Panc1 (cell line): ENCODE results near the gene FGF11. TPM values are rescaled to one million over a fixed set of nuclear protein-coding genes. Genes with fewer than 3 reads are reported as not detected.

Experiments
- ATAC-seq: fragments of 200-7000 bp; cut with Tn5 transposase; 2 replicates; pipeline ENCODE4 v1.9.1; 2020; ENCODE audit warnings: mild to moderate bottlenecking, moderate library complexity
- BruUV-seq: library from RNA; stranded (reverse); fragments of 400-500 nt; replicated peaks from 2 replicates; lab custom pipeline; 2021; lab: Mats Ljungman, UMichigan
- CTCF ChIA-PET: fragments of 300-600 bp; sonication (Branson Sonifier 250); formaldehyde crosslinking; loops from one replicate; lab custom pipeline; 2022; ENCODE audit warnings: antibody characterized with exemption; lab: Charles Lee
- POLR2A ChIA-PET: fragments of 300-600 bp; sonication (Branson Sonifier 250); formaldehyde crosslinking; loops from one replicate; lab custom pipeline; 2022; ENCODE audit warnings: antibody characterized with exemption; lab: Charles Lee
- DNase-seq: peaks from one replicate; pipeline ENCODE4 v3.0.0-alpha.2; 2010; ENCODE audit warnings: low read depth, low spot score
- H3K27ac ChIP-seq: 2 replicates; pipeline ENCODE4 v1.5.1; 2011; ENCODE audit warnings: mild to moderate bottlenecking, low read length, inconsistent platforms
- H3K27me3 ChIP-seq: fragments of 200-500 bp; sonication (Bioruptor generic); 2 replicates; pipeline ENCODE4 v1.6.0; 2014; ENCODE audit warnings: low read length, inconsistent platforms; ENCODE audit not compliant: control insufficient read depth, insufficient read depth
- H3K36me3 ChIP-seq: fragments of 200-500 bp; sonication (Bioruptor generic); 2 replicates; pipeline ENCODE4 v1.5.1; 2014; ENCODE audit warnings: inconsistent platforms, mild to moderate bottlenecking, low read length, moderate library complexity; ENCODE audit not compliant: control insufficient read depth, insufficient read depth
- H3K4me1 ChIP-seq: 2 replicates; pipeline ENCODE4 v1.5.1; 2011; ENCODE audit warnings: inconsistent platforms, mild to moderate bottlenecking, low read length, moderate library complexity; ENCODE audit not compliant: control insufficient read depth, insufficient read depth
- H3K4me3 ChIP-seq, 2 experiments: 2 replicates each; pipeline ENCODE4 v1.5.1; 2011 to 2012; ENCODE audit warnings: low read depth in 2 of 2, low read length in 2 of 2, mild to moderate bottlenecking in 2 of 2, inconsistent platforms in 1 of 2, moderate library complexity in 1 of 2
- H3K9me3 ChIP-seq: fragments of 200-500 bp; sonication (Bioruptor generic); 2 replicates; pipeline ENCODE4 v1.5.1; 2014; ENCODE audit warnings: low read depth, mild to moderate bottlenecking, inconsistent platforms, low read length, moderate library complexity; ENCODE audit not compliant: control insufficient read depth, insufficient read depth
- CTCF ChIP-seq: fragments of 450-650 bp; IDR thresholded peaks from 2 replicates; pipeline ENCODE4 v1.5.1; 2017; ENCODE audit warnings: mild to moderate bottlenecking
- POLR2AphosphoS5 ChIP-seq: IDR thresholded peaks from 2 replicates; pipeline ENCODE4 v1.6.1; 2012; ENCODE audit warnings: mild to moderate bottlenecking, low read depth, low read length, moderate library complexity
- REST ChIP-seq, 2 experiments: IDR thresholded peaks; 2 replicates each; pipeline ENCODE4 v1.6.1; 2011 to 2012; ENCODE audit warnings: low read depth in 2 of 2, control low read depth in 1 of 2, low read length in 1 of 2, mild to moderate bottlenecking in 1 of 2, moderate library complexity in 1 of 2; ENCODE audit not compliant: insufficient read depth in 1 of 2
- SIN3A ChIP-seq: IDR thresholded peaks from 2 replicates; pipeline ENCODE4 v1.6.1; 2012; ENCODE audit warnings: low read depth, mild to moderate bottlenecking, low read length, moderate library complexity, borderline replicate concordance; ENCODE audit not compliant: insufficient read depth
- TCF7L2 ChIP-seq: IDR thresholded peaks from 2 replicates; pipeline ENCODE4 v1.6.1; 2011; ENCODE audit warnings: mild to moderate bottlenecking, low read depth, low read length, inconsistent platforms
- in situ Hi-C: cut with HindIII; loops from 2 replicates; pipeline ENCODE4 v1.10.0; 2016; ENCODE audit warnings: low sequenced_read_pairs, low pct_unique_long_range_greater_than_20kb
- intact Hi-C: fragments of 100-400 bp; cut with micrococcal nuclease; formaldehyde crosslinking; loops from one replicate; pipeline ENCODE4 v1.10.0; 2022; ENCODE audit not compliant: unreplicated experiment
- total RNA-seq: library from RNA; stranded (reverse); gene quantifications from one replicate; pipeline ENCODE4 v1.2.1, GENCODE V29; 2021; ENCODE audit not compliant: unreplicated experiment

Gene FGF11
- total RNA-seq, 1 experiment from 2014 or later = 4.4 TPM

- Histone ChIP-seq H3K9me3 (no peaks in the 10 kb centered on the region), H3K36me3 (no peaks in the 10 kb centered on the region), H3K27me3 (no peaks in the 10 kb centered on the region), H3K27ac (no peak overlapping the region), H3K4me1 (peaks cover 3% of the 10 kb centered on the region), H3K4me3 (peak overlapping the region; percentile 61 to 63; a peak in 3 of 4 replicates)
- no peak for TF ChIP-seq TCF7L2
- no peak for TF ChIP-seq SIN3A
- no peak for TF ChIP-seq REST (IDR thresholded peaks at IDR 0.05; ENCODE audit: insufficient read depth in 1 of 2, low read depth in 2 of 2, low read length in 1 of 2)
- no peak for TF ChIP-seq CTCF
- TF ChIP-seq POLR2AphosphoS5 = no peak
- ATAC-seq (no peak), DNase-seq (no peak)
- no TSS peak for BruUV-seq
- intact Hi-C loops = no loop called here
- in situ Hi-C loops = no loop called here
- ChIA-PET POLR2A (interaction anchor here (0.6 to 0.8 kb wide), 2 partner anchors 12 to 167 kb away, joined by 3 to 5 read pairs; partner anchors contain the start of gene PLSCR3), CTCF (interaction anchor here (0.7 to 0.8 kb wide), 2 partner anchors 99 to 152 kb away, joined by 4 to 5 read pairs; no protein-coding TSS in a partner anchor)
Observed at GRCh38 chr17:7406235-7406825, 33.0 kb upstream of the FGF11 start.

GRCh38 chr17:7407082-7407481 lies 32.2 kb upstream of the FGF11 start:
- in situ Hi-C loops = no loop called here
- Histone ChIP-seq H3K9me3 (no peaks in the 10 kb centered on the region), H3K36me3 (no peaks in the 10 kb centered on the region), H3K27ac (no peak overlapping the region), H3K4me1 (peaks cover 3% of the 10 kb centered on the region), H3K4me3 (no peak overlapping the region), H3K27me3 (no peaks in the 10 kb centered on the region)
- DNase-seq (no peak), ATAC-seq (no peak)
- no TSS peak for BruUV-seq
- CTCF ChIA-PET = interaction anchor here (0.7 to 0.8 kb wide), 2 partner anchors 98 to 151 kb away, joined by 4 to 5 read pairs; no protein-coding TSS in a partner anchor
- intact Hi-C loops = no loop called here
- POLR2A ChIA-PET = interaction anchor here (0.8 kb wide), 1 partner anchor 167 kb away, joined by 5 read pairs; no protein-coding TSS in a partner anchor
- TF ChIP-seq POLR2AphosphoS5 = no peak
- TF ChIP-seq SIN3A = no peak
- no peak for TF ChIP-seq CTCF
- TF ChIP-seq REST (IDR thresholded peaks at IDR 0.05; ENCODE audit: insufficient read depth in 1 of 2, low read depth in 2 of 2, low read length in 1 of 2) = no peak
- no peak for TF ChIP-seq TCF7L2
